Measurements from ENCODE around the gene UEVLD.
"Not testable (repeated sequence)": the region's sequence is repeated elsewhere in the genome, so short reads cannot be mapped to it uniquely, and the experiment has no call there.

UEVLD gene

DNA sequence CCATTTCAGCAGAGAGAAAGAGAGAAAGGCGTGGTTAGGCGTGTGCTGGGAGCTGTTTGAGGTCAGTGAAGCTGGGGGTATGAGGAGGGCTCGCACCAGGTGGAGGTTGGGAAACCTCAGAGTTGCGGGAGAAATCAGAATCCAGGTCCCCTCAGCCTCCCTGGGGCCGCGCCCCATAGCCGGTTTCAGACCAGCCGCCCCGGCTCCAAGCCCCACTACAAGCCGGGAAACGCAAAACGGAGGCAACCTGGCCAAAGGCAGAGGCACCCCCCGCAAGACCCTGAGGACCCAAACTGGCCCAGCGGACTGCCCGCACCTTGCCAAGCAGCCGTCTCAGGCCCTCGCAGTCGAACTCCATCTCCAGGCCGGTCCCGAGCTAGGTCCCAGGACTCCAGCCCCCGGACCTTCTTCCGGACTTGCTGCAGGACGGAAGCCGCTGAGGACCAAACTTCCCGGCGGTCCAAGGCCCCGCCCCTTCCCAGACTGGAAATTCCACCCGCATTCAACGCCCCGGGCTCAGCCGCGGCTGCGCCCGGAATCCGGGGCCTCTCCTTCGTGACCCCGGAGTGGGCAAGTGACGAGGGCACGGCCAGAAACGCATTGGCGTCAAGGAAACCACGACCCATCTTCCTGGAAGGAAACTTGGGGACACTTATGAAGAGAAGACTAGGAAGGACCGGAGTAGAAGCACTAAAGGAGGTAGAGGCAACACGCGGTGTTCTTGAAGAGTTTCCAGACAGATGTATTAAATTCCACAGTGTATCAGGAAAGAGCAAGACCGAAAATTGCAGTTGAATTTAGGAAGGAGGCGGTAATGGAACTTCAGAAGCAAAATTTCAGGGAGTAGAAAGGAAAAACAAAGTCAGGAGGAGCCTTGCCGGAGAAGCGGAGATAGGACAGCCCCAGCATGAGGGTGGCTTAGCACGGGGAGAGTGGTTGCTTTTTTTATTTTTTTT, at the start of gene UEVLD:
Gene UEVLD, minus strand, starts transcription at position 438 of the 956 bp plus-strand sequence. Its CDS starts 80 bp downstream, at position 358.
- no peak for DNase-seq

DNA sequence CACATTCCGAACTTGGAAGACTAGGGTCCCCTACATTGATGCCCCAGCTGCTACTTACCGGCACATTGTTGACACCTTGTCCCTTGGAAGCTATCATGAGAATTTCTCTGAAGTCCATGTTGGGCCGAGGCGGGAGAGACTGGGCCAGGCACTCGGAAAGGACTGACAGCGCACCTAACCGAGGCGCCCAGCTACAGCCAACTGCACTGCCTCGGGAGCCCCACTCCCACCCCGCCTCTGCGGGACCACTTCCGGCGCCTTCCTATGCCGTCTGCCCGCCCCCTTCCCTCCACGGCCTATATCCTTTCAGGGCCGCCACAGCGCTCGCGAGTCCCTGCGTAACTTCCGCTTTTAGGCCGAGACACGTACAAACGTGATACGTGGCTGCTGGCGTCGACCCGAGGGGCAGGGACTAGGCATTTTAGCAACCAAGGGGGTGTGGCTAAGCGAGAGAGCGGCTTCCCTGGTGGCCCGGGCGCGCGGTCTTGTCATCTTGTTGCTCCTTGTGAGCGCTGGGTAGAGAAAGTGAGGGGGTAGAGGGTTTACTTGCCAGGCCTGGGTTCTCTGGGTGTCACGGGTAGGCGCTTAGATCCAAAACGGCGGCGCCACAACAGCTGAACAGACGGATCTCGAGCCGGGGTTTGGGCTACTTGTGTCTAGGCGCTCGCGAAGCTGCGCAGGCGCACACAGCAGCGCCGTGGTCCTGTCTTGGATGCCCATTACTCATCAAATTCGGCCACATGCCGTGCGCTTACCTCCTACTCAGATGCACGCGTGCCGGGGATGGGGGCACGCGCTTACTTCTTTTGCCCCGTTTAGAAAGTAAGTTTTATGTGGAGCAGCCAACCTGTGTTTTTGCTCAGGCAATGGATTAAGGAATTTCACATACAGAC, 45.9 kb upstream of the UEVLD start, which contains the start of gene SPTY2D1:
Gene SPTY2D1, minus strand, starts transcription at position 203 of the 893 bp plus-strand sequence. Its CDS starts 85 bp downstream, at position 118.
- peak; percentile 85 for DNase-seq

DNA sequence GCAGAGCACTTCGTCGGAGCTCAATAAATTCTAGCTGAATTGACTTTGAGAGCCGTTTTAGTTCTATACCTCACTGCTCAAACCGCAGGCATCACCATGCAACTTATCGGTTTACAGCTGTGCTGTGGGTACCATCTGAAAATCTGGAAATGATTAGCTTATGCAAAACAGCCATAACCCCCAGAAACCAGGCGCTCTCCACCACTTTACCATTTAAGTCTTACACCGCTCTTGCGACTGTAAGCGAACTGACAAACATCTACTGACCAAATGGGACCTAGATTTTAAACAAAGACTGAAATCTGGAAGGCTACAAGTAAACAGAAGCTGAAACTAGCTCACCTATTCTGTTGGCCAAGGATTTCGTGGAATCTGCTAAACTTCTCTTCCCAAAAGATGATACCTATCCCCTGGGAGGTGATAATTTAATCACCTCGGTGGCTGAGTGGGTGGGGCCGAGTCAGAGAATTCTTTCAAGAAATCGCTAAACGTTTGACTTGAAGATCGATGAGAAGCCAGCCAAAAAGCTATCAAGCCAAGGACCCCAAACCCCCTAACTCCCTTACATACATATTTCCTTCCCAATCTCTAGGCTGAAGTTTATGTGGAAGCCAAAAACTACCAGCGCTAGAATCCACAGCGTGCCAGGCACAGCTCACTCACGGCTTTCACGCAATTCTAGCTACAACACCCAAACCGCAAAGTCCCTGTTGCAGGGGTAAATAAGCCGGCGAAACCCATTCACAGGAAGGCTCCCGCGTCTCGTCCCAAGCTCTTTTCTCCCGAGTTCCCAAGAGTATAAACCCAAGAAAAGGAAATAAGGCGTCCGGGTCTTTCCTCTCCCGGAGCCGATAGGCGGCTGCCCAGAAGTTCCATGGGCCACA, 45.0 kb upstream of the UEVLD start:
- DNase-seq, result no peak

DNA sequence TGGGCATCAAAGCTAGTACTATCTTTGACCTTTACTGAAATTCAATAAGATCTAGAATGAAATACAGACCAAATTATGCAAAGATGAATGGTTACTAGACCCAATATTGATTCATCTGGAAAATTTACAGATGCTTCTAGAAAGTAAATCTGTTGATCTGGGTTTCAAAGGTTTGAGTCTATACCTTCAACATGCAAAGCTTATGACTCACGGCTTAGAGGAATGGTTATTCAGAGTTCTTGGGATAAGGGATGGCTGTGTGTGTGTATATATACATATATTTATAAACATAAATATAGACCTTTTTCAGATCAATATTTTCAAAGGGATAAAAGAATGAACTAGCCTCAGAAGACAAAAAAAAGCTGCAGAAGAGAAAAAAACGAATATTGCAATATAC, 44.3 kb upstream of the UEVLD start:
- no peak for DNase-seq

DNA sequence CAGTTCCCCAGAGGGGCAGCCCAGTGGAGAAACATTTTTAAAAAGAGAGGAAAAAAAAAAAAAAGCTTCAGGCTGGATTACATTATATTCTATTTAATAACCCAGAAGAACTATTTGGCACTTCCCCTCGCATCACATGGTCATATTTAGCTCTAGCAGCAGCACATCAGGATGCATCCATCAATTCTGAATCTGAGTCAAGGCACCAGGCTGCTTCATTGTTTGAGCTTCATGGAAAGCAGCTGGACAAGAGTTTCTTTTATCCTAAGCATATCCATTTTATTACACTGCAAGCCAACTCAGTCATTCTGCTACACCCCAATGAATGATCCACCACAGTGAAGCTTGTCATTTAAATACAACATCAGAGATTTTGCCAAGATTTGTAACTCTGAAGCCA, 35.6 kb upstream of the UEVLD start:
- no peak for DNase-seq

DNA sequence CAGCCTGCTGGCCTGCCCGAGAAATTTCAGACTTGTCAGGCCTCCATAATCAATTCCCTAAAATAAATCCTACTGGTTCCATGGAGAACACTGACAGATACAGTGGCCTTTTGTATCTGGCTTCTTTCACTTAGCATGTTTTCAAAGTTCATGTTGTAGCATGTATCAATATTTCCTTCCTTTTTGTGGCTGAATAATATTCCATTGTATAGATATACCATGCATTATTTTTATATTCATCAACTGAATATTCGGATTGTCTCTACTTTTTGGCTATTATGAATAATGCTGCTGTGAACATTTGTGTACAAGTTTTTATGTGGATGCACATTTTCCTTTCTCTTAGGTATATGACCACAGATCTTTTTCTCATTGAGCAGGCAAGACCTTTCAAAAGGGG, 35.2 kb upstream of the UEVLD start:
- no peak for DNase-seq

DNA sequence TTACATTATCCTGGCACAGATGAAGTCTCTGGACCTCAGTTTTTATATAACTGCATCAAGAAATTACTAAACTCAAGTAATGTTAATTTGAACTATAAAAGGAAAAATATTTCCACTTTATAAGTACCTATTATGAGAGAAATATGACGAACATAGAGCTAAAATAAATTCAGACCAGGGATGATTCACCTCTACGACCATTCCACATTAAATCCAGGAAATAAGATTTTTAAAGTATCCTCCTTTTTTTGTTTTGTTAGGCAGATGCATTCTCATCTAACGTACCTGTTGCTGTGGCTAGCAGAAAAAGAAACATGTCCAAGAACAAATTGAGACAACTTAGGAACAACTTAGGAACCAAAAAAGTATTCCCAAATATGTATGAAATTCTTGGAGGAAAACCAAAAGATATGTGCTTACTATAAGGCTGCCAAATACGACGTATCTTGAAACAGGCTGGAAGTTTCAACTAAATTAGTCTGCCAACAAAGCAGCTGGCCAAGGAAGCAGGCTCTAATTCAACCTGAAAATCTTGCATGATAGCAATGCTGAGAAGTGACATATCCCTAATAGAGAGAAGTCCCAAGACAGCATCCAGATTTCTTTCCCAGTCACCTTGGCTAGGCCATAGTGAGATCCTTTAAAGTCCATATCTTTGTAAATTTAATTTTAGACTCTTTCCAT, 29.9 kb upstream of the UEVLD start:
- no peak for DNase-seq

DNA sequence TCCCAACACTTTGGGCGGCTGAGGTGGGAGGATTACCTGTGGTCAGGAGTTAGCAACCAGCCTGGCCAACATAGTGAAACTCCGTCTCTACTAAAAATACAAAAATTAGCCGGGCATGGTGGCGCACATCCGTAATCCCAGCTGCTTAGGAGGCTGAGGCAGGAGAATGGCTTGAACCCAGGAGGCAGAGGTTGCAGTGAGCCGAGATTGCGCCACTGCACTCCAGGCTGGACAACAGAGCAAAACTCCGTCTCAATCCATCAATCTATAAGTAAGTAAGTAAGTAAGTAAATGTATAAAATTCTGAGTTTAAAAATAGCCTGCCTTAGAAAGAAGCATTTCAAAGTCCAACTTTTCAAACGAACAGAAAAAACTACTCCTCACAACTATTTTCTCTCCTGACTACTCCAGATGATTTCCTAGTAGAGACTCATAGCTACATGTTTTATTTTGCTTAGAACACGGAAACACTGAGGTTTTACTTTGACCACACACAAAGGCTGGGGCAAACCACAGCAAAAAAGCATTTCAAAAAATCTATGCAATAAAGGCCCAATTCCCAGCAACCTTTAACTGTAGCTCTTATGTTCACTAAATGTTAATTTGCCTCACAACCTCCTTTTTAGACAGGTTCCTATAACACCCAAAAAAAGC, 29.3 kb upstream of the UEVLD start:
- peak; percentile 6 for DNase-seq

DNA sequence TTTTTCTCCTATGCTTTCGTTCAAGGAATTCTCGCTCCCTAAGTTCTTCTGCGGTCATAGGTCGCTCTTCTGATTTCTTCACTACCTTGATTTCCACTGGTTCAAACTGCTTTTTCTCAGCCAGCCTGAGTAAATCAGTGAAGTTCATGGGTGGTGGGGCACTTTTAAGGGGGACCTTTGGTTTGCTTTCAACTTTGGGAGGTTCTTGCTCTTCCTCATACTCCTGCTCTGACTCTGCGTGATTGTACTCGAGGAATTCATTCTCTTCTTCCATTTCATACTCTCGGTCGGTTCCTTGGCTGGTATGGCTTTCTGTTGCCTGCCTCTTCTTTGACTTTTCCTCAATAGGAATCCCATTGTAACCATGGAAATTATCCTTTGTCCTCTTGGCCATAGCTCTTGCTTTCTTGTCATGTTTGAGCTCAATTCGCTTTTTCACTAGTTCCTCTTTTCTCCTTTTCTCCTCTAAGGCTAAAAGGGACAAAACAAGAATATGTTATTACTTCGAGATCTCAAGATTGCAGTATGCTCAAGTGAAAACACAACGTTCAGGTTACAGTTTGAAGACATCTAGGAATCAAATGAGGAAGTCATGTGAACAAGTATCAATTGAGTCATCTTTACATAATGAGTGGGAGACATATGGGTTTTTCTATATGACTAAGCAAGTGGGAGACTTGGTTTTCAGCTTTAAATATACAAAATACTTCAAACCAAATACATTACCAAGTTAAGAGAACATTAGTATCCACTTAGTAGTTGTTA, 27.3 kb upstream of the UEVLD start:
- DNase-seq, result peak; percentile 94

DNA sequence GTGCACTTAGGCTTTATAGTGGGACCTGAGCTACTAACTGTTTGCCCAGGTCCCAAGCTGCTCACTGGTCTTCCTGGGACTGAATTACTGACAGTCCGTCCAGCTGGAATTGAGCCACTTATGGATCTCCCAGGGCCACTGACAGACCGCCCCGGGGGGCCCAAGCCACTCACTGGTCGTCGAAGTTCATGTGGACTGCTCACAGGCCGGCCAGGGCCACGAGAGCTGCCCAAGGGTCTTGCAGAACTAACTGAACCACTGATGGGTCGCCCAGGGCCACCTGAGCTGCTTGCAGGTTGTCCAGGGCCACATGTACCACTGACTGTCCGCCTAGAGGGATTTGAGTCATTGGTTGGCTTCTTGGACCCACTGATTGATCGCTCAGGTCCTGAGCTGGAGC, 26.1 kb upstream of the UEVLD start:
- DNase-seq, result no peak

DNA sequence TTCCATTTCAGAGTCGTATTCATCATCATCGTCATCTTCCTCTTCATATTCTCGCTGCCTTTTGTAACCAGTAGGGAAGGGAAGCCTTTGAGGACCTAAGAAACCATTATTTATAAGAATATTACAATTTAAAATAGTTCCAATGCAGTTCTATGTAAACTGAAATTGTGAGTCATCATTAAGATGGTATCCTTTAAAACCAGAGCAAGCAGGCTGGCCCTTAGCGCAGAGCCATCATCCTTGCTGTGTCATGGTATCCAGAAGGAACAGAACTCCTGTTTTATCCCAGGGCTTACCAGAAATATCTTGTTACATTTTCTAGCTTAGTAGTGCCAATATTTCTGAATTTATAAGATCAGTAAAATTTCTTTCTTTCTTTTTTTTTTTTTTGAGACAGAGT, 23.9 kb upstream of the UEVLD start:
- DNase-seq, result no peak

DNA sequence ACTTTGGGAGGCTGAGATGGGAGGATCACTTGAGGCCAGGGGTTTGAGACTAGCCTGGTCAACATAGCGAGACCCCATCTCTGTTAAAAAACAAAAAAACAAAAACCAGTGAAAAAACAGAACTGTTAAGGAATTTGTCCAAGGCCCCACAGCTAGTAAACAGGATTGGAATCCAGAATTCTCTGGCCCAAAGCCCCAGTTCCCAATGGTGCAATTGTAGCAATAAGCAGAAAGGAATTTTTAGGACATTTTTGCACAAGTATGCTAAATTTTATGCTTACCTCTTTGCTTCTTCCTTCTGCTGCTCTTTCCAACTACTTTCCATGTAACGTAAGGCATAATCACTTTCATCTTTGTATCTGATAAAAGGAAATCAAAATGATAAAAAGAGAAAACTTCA, 22.7 kb upstream of the UEVLD start:
- no peak for DNase-seq

DNA sequence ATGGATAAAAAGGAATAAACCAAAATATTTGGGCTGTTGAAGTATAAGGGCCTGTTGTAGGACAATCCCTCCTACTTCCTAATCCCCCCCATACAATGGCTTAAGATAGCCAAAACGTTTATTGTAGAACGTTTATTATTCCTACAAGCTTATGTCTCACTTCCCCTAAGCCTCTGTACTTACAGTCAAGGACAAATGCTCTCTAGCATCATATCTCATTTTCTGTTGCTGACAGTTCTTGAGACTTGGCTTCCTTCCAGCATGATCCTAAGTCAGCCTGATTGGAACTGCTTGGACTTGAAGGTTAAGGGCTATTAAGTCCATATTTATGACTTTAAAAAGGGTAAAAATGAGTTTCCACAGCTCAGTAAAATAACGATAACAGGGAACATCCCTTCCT, 19.8 kb upstream of the UEVLD start:
- DNase-seq, result no peak

DNA sequence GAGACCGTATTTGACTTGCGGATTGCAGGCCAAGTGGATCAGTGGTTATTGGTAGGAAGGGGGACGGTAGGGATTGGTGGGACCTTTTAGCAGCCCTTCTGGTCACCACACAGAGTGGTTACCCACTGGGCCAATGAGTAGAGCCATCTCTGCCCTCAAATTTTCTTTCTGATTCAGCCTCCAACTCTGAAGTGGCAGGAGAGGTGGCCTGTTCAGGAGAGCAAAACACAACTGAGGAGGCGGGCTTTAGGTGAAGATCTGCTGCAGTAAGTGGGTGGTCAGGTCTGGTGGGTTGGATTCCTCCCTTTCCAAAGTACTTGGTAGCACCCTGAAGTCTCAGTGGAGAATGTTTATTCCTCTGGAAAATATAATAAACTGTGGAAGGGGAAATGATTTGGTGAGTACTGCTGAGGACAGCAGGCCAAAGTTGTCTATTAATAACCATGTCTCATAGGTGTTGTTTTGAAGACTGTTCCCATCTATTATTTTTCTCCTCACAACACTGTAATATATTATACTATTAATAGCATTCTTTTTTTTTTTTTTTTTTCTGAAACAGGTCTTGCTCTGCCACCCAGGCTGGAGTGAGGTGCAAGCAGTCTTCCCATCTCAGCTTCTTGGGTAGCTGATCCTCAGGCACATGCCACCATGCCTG, 12.5 kb upstream of the UEVLD start:
- no peak for DNase-seq

DNA sequence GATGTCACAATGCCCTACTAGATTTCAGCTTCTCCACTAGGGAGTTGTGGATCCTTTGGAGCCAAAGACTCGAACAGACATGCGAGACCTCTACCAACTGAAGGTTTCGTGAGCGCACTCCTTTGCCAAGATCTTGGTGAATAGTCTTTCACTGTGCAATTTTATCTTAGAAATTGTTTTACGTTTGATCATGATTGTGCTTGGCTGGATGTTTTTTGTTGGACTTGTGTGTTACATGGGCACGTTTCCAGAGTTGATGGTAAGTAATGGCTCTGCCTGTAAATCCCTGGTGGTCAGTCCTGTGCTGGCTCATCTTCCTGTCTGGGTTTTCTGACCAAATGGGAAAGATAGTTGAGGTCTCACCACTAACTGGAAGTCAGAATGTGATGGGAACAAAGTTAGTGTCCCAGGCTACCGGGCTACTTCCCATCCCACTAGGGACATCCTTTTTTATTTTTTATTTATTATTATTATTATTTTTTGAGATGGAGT, 11.3 kb upstream of the UEVLD start, which contains the start of gene MISFA:
Gene MISFA, plus strand, starts transcription at position 51 of the 492 bp plus-strand sequence. Its CDS starts 140 bp downstream, at position 191.
- no peak for DNase-seq

DNA sequence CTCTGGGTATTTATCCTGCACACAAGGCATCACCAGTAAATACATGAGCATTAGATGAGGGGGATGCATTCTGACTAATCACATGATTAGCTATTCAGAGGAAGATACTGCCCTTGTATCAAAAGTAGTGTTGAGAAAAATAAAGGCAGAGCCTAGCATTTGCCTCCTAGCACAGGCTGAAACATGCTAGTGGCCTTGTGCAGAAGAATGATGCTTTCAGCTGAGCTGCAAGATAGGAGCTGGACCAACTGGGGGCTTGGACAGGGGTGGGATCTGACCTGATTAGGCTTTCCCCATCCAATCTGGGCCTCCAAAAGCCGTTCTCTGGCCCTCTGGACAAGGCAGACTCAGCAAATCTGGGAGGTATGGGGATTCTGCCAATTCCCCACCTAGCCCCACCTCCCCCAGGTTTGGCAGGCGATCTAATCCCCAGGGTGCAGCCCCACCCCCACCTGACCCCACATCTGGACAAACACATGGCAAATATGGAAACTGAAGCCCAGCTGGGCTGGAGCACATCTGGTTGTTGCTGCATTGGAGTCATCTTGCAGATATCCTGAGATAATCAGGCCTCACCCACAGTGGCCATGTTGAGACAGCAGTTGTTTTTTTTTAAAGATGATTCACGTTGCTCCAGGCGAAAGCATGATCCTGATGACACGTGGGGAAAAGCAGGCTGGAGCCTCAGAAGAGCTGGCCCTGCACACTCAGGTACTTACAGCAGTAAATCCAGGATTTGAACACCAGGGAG, 6.6 kb upstream of the UEVLD start:
- no peak for DNase-seq

DNA sequence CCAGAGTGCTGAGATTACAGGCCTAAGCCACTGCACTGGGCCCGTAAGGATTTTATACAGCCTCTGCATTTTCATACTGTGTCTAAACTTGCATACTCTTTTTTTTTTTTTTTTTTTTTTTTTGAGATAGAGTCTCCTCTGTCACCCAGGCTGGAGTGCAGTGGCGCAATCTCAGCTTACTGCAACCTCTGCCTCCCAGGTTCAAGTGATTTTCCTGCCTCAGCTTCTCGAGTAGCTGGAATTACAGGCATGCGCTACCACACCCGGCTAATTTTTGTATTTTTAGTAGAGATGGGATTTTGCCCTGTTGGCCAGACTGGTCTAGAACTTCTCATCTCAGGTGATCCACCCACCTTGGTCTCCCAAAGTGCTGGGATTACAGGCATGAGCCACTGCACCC, 5.6 kb upstream of the UEVLD start:
- DNase-seq, result not testable (repeated sequence)

DNA sequence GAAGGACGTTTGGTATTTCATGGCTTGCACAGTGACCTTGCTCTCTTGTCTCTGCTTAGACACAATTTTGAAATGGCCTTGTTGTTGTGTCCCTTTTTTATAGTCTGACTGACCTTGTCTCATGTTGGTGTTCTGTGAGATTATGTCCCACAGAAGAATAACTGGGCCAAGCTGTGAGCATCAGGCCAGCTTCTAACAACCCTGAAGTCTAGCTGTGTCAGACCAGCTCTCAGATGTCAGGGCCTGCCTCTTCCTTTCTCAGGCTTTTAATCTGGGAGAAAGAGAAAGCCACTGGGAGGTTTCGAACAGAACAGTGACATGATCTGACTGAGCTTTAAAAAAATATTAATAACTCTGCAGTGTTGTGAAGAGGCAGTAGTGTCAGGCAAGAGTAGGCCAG, 2.0 kb upstream of the UEVLD start:
- no peak for DNase-seq

DNA sequence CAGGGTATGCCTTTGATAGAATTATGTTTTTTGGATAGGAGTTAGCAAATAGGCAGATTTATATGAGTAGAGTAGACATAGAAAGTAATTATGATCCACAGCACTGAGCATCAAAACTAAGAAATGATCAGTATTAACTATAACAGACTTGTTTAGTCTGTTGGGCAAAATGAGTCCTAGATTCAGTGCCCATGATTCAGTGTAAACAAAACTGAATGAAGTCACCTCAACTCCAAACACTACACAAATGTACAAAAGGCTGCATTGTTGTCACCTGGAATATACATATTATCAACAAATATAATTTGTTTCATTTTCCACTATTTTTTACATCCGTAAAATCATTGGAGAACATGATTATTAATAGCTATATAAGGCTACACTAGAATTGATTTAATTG, 6.7 kb downstream of the UEVLD start:
- no peak for DNase-seq

Data from SIG-M5 (cell line).